Measurements from ENCODE around the gene PRDM16. TPM values are rescaled to one million over a fixed set of nuclear protein-coding genes. Genes with fewer than 3 reads are reported as not detected.

Gene PRDM16
- polyA plus RNA-seq, 1 donor from 2014 or later = 0.21 TPM

- Histone ChIP-seq H3K27me3 (ENCODE audit: insufficient read depth, low read depth, low read length) (no peaks in the 10 kb centered on the region), H2AFZ (ENCODE audit: low read depth, low read length) (no peak overlapping the region), H3K9me3 (ENCODE audit: low read length) (no peaks in the 10 kb centered on the region), H3K79me2 (replicated peaks; ENCODE audit: insufficient read depth, low read length) (no peaks in the 10 kb centered on the region), H3F3A (ENCODE audit: insufficient read depth, low read length, poor library complexity, severe bottlenecking) (no peaks in the 10 kb centered on the region), H3K9ac (ENCODE audit: low read length) (no peak overlapping the region), H3K36me3 (ENCODE audit: insufficient read depth, low read length) (no peaks in the 10 kb centered on the region), H3K4me3 (ENCODE audit: low read length) (no peak overlapping the region), H4K20me1 (ENCODE audit: insufficient read depth) (no peaks in the 10 kb centered on the region), H3K9me2 (ENCODE audit: insufficient read depth, low read length) (no peaks in the 10 kb centered on the region), H3K4me2 (ENCODE audit: low read length) (no peak overlapping the region), H3K27ac (ENCODE audit: low read length) (no peak overlapping the region)
- TF ChIP-seq POLR2AphosphoS5 (IDR thresholded peaks at IDR 0.05) (no peak), MXI1 (conservative IDR thresholded peaks at IDR 0.05; ENCODE audit: poor library complexity, severe bottlenecking) (no peak), TAF1 (IDR thresholded peaks at IDR 0.05; ENCODE audit: low read depth) (no peak), SMC3 (conservative IDR thresholded peaks at IDR 0.05; ENCODE audit: poor library complexity) (no peak), EZH2 (IDR thresholded peaks at IDR 0.05; ENCODE audit: borderline replicate concordance, insufficient read depth, low read length, poor library complexity, severe bottlenecking) (no peak), CTCF (IDR thresholded peaks at IDR 0.05; ENCODE audit: poor library complexity, severe bottlenecking) (no peak), RAD21 (conservative IDR thresholded peaks at IDR 0.05) (no peak), EP300 (conservative IDR thresholded peaks at IDR 0.05; ENCODE audit: poor library complexity, severe bottlenecking) (no peak)
- TF ChIP-seq, protein P1, sequence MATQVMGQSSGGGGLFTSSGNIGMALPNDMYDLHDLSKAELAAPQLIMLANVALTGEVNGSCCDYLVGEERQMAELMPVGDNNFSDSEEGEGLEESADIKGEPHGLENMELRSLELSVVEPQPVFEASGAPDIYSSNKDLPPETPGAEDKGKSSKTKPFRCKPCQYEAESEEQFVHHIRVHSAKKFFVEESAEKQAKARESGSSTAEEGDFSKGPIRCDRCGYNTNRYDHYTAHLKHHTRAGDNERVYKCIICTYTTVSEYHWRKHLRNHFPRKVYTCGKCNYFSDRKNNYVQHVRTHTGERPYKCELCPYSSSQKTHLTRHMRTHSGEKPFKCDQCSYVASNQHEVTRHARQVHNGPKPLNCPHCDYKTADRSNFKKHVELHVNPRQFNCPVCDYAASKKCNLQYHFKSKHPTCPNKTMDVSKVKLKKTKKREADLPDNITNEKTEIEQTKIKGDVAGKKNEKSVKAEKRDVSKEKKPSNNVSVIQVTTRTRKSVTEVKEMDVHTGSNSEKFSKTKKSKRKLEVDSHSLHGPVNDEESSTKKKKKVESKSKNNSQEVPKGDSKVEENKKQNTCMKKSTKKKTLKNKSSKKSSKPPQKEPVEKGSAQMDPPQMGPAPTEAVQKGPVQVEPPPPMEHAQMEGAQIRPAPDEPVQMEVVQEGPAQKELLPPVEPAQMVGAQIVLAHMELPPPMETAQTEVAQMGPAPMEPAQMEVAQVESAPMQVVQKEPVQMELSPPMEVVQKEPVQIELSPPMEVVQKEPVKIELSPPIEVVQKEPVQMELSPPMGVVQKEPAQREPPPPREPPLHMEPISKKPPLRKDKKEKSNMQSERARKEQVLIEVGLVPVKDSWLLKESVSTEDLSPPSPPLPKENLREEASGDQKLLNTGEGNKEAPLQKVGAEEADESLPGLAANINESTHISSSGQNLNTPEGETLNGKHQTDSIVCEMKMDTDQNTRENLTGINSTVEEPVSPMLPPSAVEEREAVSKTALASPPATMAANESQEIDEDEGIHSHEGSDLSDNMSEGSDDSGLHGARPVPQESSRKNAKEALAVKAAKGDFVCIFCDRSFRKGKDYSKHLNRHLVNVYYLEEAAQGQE (IDR thresholded peaks at IDR 0.05; ENCODE audit: borderline replicate concordance) = no peak
Measured at GRCh38 chr1:3270403-3271245, 201.6 kb downstream of the PRDM16 start.

DNA sequence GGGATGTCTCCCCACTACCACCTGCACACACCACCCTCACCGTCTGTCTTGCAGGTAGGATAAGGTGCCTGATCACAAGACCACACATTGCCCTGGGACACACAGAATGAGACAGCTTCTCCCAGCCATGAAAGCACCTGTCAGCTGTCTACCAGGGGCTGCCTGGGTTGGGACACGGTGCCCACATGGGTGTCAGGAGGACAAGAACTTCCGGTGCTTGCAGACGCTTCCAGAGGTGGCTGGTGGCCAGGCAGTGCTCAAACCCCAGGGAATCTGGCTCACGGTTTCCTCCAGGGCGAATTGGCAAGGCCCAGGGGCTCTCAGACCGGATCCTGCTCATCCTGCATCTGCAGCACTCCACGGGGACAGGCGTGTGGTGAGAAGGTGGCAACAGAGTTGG lies 202.9 kb downstream of the PRDM16 start:
- Histone ChIP-seq H3K4me2 (ENCODE audit: low read length) (no peak overlapping the region), H3K79me2 (replicated peaks; ENCODE audit: insufficient read depth, low read length) (no peaks in the 10 kb centered on the region), H4K20me1 (ENCODE audit: insufficient read depth) (no peaks in the 10 kb centered on the region), H3K27me3 (ENCODE audit: insufficient read depth, low read depth, low read length) (no peaks in the 10 kb centered on the region), H3K36me3 (ENCODE audit: insufficient read depth, low read length) (no peaks in the 10 kb centered on the region), H3K9ac (ENCODE audit: low read length) (no peak overlapping the region), H3F3A (ENCODE audit: insufficient read depth, low read length, poor library complexity, severe bottlenecking) (no peaks in the 10 kb centered on the region), H3K9me2 (ENCODE audit: insufficient read depth, low read length) (no peaks in the 10 kb centered on the region), H2AFZ (ENCODE audit: low read depth, low read length) (no peak overlapping the region), H3K27ac (ENCODE audit: low read length) (no peak overlapping the region), H3K9me3 (ENCODE audit: low read length) (no peaks in the 10 kb centered on the region), H3K4me3 (ENCODE audit: low read length) (no peak overlapping the region)
- TF ChIP-seq, protein P1 (IDR thresholded peaks at IDR 0.05; ENCODE audit: borderline replicate concordance) = no peak
- TF ChIP-seq EP300 (conservative IDR thresholded peaks at IDR 0.05; ENCODE audit: poor library complexity, severe bottlenecking) (no peak), POLR2AphosphoS5 (IDR thresholded peaks at IDR 0.05) (no peak), RAD21 (conservative IDR thresholded peaks at IDR 0.05) (no peak), MXI1 (conservative IDR thresholded peaks at IDR 0.05; ENCODE audit: poor library complexity, severe bottlenecking) (no peak), CTCF (IDR thresholded peaks at IDR 0.05; ENCODE audit: poor library complexity, severe bottlenecking) (no peak), TAF1 (IDR thresholded peaks at IDR 0.05; ENCODE audit: low read depth) (no peak)

Measured in neural cell (in vitro differentiated cells).